GM23248 (cell line): ENCODE results near the gene EBF3.

ENCODE experiments used
- EZH2 ChIP-seq: fragments of 200-600 bp; sonication (generic); IDR thresholded peaks from 2 replicates; pipeline ENCODE4 v1.6.1; 2018; ENCODE audit warnings: antibody characterized with exemption, mild to moderate bottlenecking; ENCODE audit not compliant: insufficient read depth, poor library complexity, severe bottlenecking
- EZH2phosphoT487 ChIP-seq: fragments of 200-600 bp; sonication (generic); IDR thresholded peaks from 2 replicates; pipeline ENCODE4 v1.6.1; 2018; ENCODE audit warnings: antibody characterized with exemption, moderate library complexity, mild to moderate bottlenecking, low read depth; ENCODE audit not compliant: insufficient read depth

DNA sequence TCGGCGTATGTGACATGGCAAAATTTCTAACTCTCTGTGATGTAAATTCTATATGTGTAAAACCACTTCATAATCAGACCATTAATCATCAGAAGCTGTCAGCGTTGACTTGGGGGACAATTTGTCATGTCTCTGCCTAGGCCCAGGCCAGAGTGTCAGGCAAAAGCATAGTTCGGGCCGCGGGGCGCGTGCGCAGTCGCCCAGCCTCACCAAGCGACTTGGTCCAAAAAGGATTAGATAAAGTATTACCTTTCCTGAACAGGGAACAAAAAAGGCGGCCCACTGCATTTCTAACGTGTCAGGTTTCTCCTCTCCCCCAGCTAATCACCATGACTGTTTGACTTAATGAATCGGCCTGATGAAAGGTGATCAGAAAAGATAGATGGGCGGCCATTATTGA lies 114.2 kb downstream of the EBF3 start:
- TF ChIP-seq EZH2phosphoT487 (no peak), EZH2 (no peak)
